K562 (cell line): Measurements from ENCODE around the gene IPO11. TPM values are rescaled to one million over a fixed set of nuclear protein-coding genes. Genes with fewer than 3 reads are reported as not detected.

ENCODE experiments used
- ATAC-seq: fragments of 200-7000 bp; cut with Tn5 transposase; 3 replicates; pipeline ENCODE4 v1.9.1; 2020; ENCODE audit warnings: moderate library complexity
- BruUV-seq: library from RNA; stranded (reverse); fragments of 400-500 nt; replicated peaks from 2 replicates; lab custom pipeline; 2021; lab: Mats Ljungman, UMichigan
- CTCF ChIA-PET: fragments of 300-600 bp; formaldehyde crosslinking; extraction: SDS; loops from one replicate; lab custom pipeline; 2021; ENCODE audit warnings: low intra/inter-chr PET ratio; lab: Yijun Ruan, JAX
- POLR2A ChIA-PET: fragments of 300-600, 350-650 bp; sonication (Branson Sonifier 250); formaldehyde crosslinking; extraction: SDS; loops from one replicate; lab custom pipeline; 2021; ENCODE audit warnings: antibody characterized with exemption, inconsistent platforms; lab: Yijun Ruan, JAX
- DNase-seq, 4 experiments: peaks; one replicate each; pipeline versions ENCODE4 v3.0.0 to v3.0.0-alpha.2; 2011 to 2018; ENCODE audit warnings: low spot score in 3 of 4, mixed read lengths in 3 of 4; ENCODE audit errors: extremely low read depth in 1 of 4
- FAIRE-seq: peaks from 2 replicates; lab custom pipeline; 2011; peaks lifted over from hg19 to GRCh38; lab: Jason Lieb, UNC
- H2AFZ ChIP-seq: 2 replicates; pipeline ENCODE4 v1.6.0; 2011; ENCODE audit warnings: low read depth, low read length, control low read depth, inconsistent platforms
- H3K27ac ChIP-seq: fragments of 200-600 bp; 3 replicates; pipeline ENCODE4 v1.8.0; 2011; ENCODE audit warnings: low read depth, mild to moderate bottlenecking, control low read depth, inconsistent platforms, low read length, moderate library complexity, mixed read lengths; ENCODE audit errors: extremely low read depth
- H3K27me3 ChIP-seq, 2 experiments: fragments of 300-600 bp in 1 of 2; 2 replicates in 1 of 2; 3 replicates in 1 of 2; pipeline versions ENCODE4 v1.6.0 to v1.8.0; 2011; ENCODE audit warnings: inconsistent platforms in 2 of 2, low read length in 2 of 2, mild to moderate bottlenecking in 1 of 2, mixed read lengths in 1 of 2, moderate library complexity in 1 of 2; ENCODE audit not compliant: control insufficient read depth in 2 of 2, insufficient read depth in 2 of 2
- H3K36me3 ChIP-seq: fragments of 300-600 bp; 3 replicates; pipeline ENCODE4 v1.8.0; 2011; ENCODE audit warnings: mild to moderate bottlenecking, low read length, inconsistent platforms; ENCODE audit not compliant: control insufficient read depth, insufficient read depth
- H3K4me1 ChIP-seq, 2 experiments: fragments of 200-600 bp in 1 of 2; replicated peaks in 1 of 2; 2 replicates in 1 of 2; 3 replicates in 1 of 2; pipeline versions ENCODE4 v1.5.1 to v1.8.0; 2011; ENCODE audit warnings: inconsistent platforms in 2 of 2, low read length in 2 of 2, mild to moderate bottlenecking in 1 of 2, mixed read lengths in 1 of 2, moderate library complexity in 1 of 2; ENCODE audit not compliant: control insufficient read depth in 2 of 2, insufficient read depth in 2 of 2
- H3K4me2 ChIP-seq: 2 replicates; pipeline ENCODE4 v1.6.1; 2011; ENCODE audit warnings: low read length, control low read depth, inconsistent platforms, mixed read lengths; ENCODE audit not compliant: insufficient read depth
- H3K4me3 ChIP-seq: fragments of 200-600 bp; sonication (generic), shearing (Covaris generic); 2 replicates; pipeline ENCODE4 v1.5.1; 2016; ENCODE audit warnings: control low read depth, inconsistent platforms
- H3K79me2 ChIP-seq: fragments of 200-600 bp; 3 replicates; pipeline ENCODE4 v1.8.0; 2011; ENCODE audit warnings: low read length, inconsistent platforms; ENCODE audit not compliant: control insufficient read depth, insufficient read depth
- H3K9ac ChIP-seq, 2 experiments: 2 replicates each; pipeline versions ENCODE4 v1.6.0 to v1.6.1; 2011; ENCODE audit warnings: low read depth in 2 of 2, low read length in 2 of 2, control low read depth in 1 of 2, inconsistent platforms in 1 of 2, mild to moderate bottlenecking in 1 of 2, mixed read lengths in 1 of 2; ENCODE audit not compliant: insufficient read depth in 1 of 2
- H3K9me1 ChIP-seq: one replicate; pipeline ENCODE4 v1.6.0; 2011; ENCODE audit warnings: inconsistent platforms, mild to moderate bottlenecking, low read length, moderate library complexity; ENCODE audit not compliant: control insufficient read depth, insufficient read depth
- H3K9me3 ChIP-seq: replicated peaks from 2 replicates; pipeline ENCODE4 v1.5.1; 2011; ENCODE audit warnings: low read depth, low read length, inconsistent platforms; ENCODE audit not compliant: control insufficient read depth, insufficient read depth
- H4K20me1 ChIP-seq: replicated peaks from 2 replicates; pipeline ENCODE4 v1.6.1; 2011; ENCODE audit warnings: low read length, inconsistent platforms, mixed read lengths; ENCODE audit not compliant: control insufficient read depth, insufficient read depth
- HDAC6 ChIP-seq: IDR thresholded peaks from 2 replicates; pipeline ENCODE4 v1.6.1; 2012; ENCODE audit warnings: low read depth, mild to moderate bottlenecking, control low read depth, inconsistent platforms, low read length, moderate library complexity
- LCOR ChIP-seq: sonication (generic); formaldehyde crosslinking; IDR thresholded peaks from 2 replicates; pipeline ENCODE4 v1.8.0; 2022; ENCODE audit warnings: mild to moderate bottlenecking, missing genetic modification reagents
- NFXL1 ChIP-seq: fragments of 450-650 bp; formaldehyde crosslinking; IDR thresholded peaks from 2 replicates; pipeline ENCODE4 v1.4.0; 2021; ENCODE audit warnings: mild to moderate bottlenecking
- TCF7 ChIP-seq: sonication (generic); IDR thresholded peaks from 2 replicates; pipeline ENCODE4 v1.6.1; 2016; ENCODE audit warnings: antibody characterized with exemption, borderline replicate concordance
- TEAD4 ChIP-seq, 2 experiments: sonication (generic) in 1 of 2; formaldehyde crosslinking in 1 of 2; IDR thresholded peaks; 2 replicates each; pipeline versions ENCODE4 v1.6.1 to v1.8.0; 2012 to 2022; ENCODE audit warnings: borderline replicate concordance in 1 of 2, inconsistent platforms in 1 of 2, low read length in 1 of 2, mild to moderate bottlenecking in 1 of 2, missing genetic modification reagents in 1 of 2
- WHSC1 ChIP-seq: IDR thresholded peaks from one replicate; pipeline ENCODE4 v1.6.1; 2012; ENCODE audit warnings: low read length, control low read depth, inconsistent platforms
- ZKSCAN8 ChIP-seq: fragments of 200-800 bp; sonication (Bioruptor generic); IDR thresholded peaks from 2 replicates; pipeline ENCODE4 v1.6.1; 2016; ENCODE audit warnings: missing genetic modification characterization, missing compliant biosample characterization
- ZNF12 ChIP-seq: sonication (generic); formaldehyde crosslinking; IDR thresholded peaks from 2 replicates; pipeline ENCODE4 v1.4.0; 2020; ENCODE audit warnings: mild to moderate bottlenecking, missing genetic modification reagents
- WGBS: fragments of 100-300 bp; shearing (Covaris generic); methylation state at CpG from one replicate; pipeline ENCODE4 v1.1.6; 2016; ENCODE audit warnings: low coverage, mixed read lengths; ENCODE audit not compliant: insufficient coverage; ENCODE audit errors: missing lambda C conversion rate; 5-methylcytosine and 5-hydroxymethylcytosine counted together
- in situ Hi-C: fragments of 300-500 bp; cut with MboI; formaldehyde crosslinking; loops from 4 replicates; pipeline ENCODE4 v1.15.0; 2018; ENCODE audit warnings: inconsistent platforms, mixed read lengths
- intact Hi-C: fragments of 100-400 bp; cut with micrococcal nuclease; formaldehyde crosslinking; loops from 2 replicates; pipeline ENCODE4 v1.14.2; 2022
- polyA plus RNA-seq, 8 experiments: library from polyadenylated mRNA; depleted of rRNA in 4 of 8; stranded (reverse) in 5 of 8; unstranded in 3 of 8; fragments of >200 nt; fragmentation: Nextera tagmentation in 2 of 8; fragmentation: Illumina TruSeq in 1 of 8; extraction: Ambion mirVana in 2 of 8; extraction: Trizol in 1 of 8; gene quantifications; 2 replicates each; pipeline versions ENCODE4 v1.2.1 to v1.2.3, GENCODE V29; 2011 to 2014; ENCODE audit warnings: inconsistent platforms in 1 of 8, missing spikeins in 1 of 8
- total RNA-seq, 7 experiments: library from RNA; depleted of rRNA in 6 of 7; stranded (reverse); fragments of >200 nt in 6 of 7; fragmentation: Illumina TruSeq in 2 of 7; extraction: Trizol in 2 of 7; gene quantifications; 2 replicates each; pipeline versions ENCODE4 v1.2.1 to v1.2.3, GENCODE V29; 2011 to 2021; ENCODE audit warnings: low replicate concordance in 1 of 7

The IPO11 gene
- total and polyA plus RNA-seq, 9 of the 15 experiments (the other 6 are each of a cell fraction or from before 2014, with no cell fraction given) = 38.7 to 96.0 (median 70.9) TPM

DNA sequence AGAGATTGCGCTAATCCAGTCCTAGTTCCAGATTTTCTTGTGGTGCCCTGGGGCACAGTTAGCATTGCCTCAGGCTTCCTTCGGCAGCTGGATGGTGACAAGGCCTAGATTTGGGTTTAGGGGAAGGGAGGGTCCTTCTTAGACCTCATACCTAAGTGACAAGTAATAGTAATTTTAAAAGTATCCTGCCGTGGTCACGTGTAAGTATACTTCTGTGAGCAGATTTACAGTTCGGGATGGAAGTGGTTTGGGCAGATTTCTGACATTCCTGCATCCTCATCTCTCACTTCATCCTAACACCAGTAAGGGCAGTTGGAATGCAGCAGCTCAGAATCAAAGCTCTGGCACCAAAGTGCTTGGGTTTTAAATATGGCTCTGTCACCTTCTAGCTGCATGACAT lies 237.6 kb downstream of the IPO11 start:
- no peak overlapping the region for H3K9ac ChIP-seq
- H3K79me2 ChIP-seq = no peaks in the 10 kb centered on the region
- DNase-seq (no peak), FAIRE-seq (no peak), ATAC-seq (no peak)
- TF ChIP-seq NFXL1 (CRISPR knock-in tag) = no peak
- TF ChIP-seq LCOR (CRISPR knock-in tag) = no peak
- no TSS peak for BruUV-seq
- H3K4me1 ChIP-seq = peaks cover 0 to 2% of the 10 kb centered on the region in 2 experiments; a peak in 1 of 5 replicates
- no peaks in the 10 kb centered on the region for H3K9me1 ChIP-seq
- no peak overlapping the region for H2AFZ ChIP-seq
- ChIA-PET POLR2A (no interaction called here), CTCF (no interaction called here)
- in situ Hi-C loops (no loop called here), intact Hi-C loops (no loop called here)
- H3K4me2 ChIP-seq = no peak overlapping the region
- H3K27me3 ChIP-seq = no peaks in the 10 kb centered on the region
- no peaks in the 10 kb centered on the region for H3K9me3 ChIP-seq
- no peaks in the 10 kb centered on the region for H3K36me3 ChIP-seq
- WGBS = 52% methylated on average over 5 of the region's 5 CpGs
- H3K4me3 ChIP-seq = no peak overlapping the region
- no peak overlapping the region for H3K27ac ChIP-seq
- H4K20me1 ChIP-seq = no peaks in the 10 kb centered on the region

GRCh38 chr5:62652225-62652624 lies 239.7 kb downstream of the IPO11 start:
- Histone ChIP-seq H3K4me2 (no peak overlapping the region), H3K9ac (no peak overlapping the region), H3K27ac (no peak overlapping the region), H4K20me1 (no peaks in the 10 kb centered on the region), H3K9me1 (no peaks in the 10 kb centered on the region), H3K79me2 (no peaks in the 10 kb centered on the region), H3K27me3 (no peaks in the 10 kb centered on the region), H3K36me3 (no peaks in the 10 kb centered on the region), H3K4me1 (peaks cover 0 to 2% of the 10 kb centered on the region in 2 experiments; a peak in 1 of 5 replicates), H3K4me3 (no peak overlapping the region), H2AFZ (no peak overlapping the region), H3K9me3 (no peaks in the 10 kb centered on the region)
- ATAC-seq (no peak), DNase-seq (no peak), FAIRE-seq (no peak)
- WGBS = 27% methylated on average over 5 of the region's 5 CpGs
- CTCF ChIA-PET = no interaction called here
- intact Hi-C loops (no loop called here), in situ Hi-C loops (no loop called here)
- TF ChIP-seq ZNF12 (CRISPR knock-in tag) = no peak
- TF ChIP-seq TCF7 = no peak
- no peak for TF ChIP-seq WHSC1
- TF ChIP-seq HDAC6 = no peak
- TF ChIP-seq TEAD4 (IDR thresholded peaks at IDR 0.05; ENCODE audit: low read length) = no peak
- TF ChIP-seq TEAD4 (CRISPR knock-in tag; IDR thresholded peaks at IDR 0.05; ENCODE audit: borderline replicate concordance) = no peak
- TF ChIP-seq ZKSCAN8 (CRISPR knock-in tag) = no peak
- BruUV-seq = no TSS peak
- POLR2A ChIA-PET = no interaction called here
